ENCODE data around the gene CLEC18C.
"Not testable (repeated sequence)": the region's sequence is repeated elsewhere in the genome, so short reads cannot be mapped to it uniquely, and the experiment has no call there.

Gene CLEC18C

DNA sequence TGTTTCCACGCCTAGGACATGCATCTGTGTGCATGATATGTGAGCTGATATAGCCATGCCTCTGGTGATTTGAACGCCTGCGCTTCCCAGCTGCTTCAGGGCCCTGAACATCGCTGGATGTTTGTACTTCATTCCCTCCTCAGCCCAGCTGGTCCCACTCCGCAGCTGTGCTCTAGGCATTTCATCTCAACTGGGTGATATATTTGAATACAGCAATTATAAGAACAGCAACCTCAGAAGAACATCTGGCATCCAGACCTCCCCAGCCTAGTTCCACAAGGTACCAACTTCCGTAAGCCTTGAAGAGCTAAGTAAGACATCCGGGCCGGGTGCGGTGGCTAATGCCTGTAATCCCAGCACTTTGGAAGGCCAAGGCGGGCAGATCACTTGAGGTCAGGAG, 6.9 kb upstream of the CLEC18C start:
- H3K4me3 ChIP-seq; H3K27me3 ChIP-seq (ENCODE audit: low read depth); H3K4me1 ChIP-seq; H3K36me3 ChIP-seq (replicated peaks); H3K9me3 ChIP-seq; in situ Hi-C loops (cut with MboI; ENCODE audit: low sequenced_read_pairs): not testable (repeated sequence)
- DNase-seq (ENCODE audit: low spot score in 2 of 2) = peak in 1 of 2 experiments; percentile 3

DNA sequence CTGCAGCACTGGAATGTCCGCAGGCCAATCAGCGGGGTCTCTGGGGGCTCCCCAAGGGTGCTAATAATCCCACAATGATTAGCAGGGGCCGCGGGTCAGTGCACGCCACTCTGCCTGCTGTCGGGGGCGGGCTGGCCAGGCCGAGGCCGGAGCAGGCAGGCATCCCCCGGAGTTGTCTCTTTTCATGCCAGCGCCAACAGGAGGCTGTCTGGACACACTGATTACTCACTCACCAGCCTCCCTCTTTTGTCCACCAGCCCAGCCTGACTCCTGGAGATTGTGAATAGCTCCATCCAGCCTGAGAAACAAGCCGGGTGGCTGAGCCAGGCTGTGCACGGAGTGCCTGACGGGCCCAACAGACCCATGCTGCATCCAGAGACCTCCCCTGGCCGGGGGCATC, 329 bp downstream of the CLEC18C start:
- H3K4me3 ChIP-seq; H3K36me3 ChIP-seq (replicated peaks); H3K27me3 ChIP-seq (ENCODE audit: low read depth); H3K9me3 ChIP-seq; DNase-seq (ENCODE audit: low spot score in 2 of 2); H3K4me1 ChIP-seq; in situ Hi-C loops (cut with MboI; ENCODE audit: low sequenced_read_pairs): not testable (repeated sequence)

DNA sequence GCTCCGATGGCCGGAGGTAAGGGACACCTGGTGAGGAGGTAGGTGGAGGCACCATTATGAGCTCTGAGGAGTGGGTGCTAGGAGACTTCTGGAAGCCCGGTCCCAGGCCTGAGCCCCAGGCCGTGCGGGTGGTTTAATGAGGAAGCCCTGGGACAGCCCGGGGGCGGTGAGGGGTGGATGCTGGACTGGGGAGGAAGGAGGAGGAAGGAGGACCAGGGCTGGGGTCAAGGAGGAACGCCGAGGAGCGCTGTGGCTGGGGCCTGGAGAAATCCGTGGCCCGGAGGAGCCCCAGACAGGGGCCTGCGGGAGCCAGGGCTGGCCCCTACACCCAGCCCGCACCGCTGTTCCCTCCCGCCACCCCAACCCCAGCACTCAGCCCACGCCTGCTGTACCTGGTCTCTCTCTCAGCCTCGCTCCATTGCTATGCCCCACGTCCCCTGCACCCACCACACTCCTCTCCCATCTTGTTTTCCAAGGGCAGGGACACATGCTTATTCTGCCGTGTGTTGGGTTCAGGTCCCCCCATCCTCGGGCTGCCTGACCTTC, 873 bp downstream of the CLEC18C start:
- H3K4me3 ChIP-seq; H3K36me3 ChIP-seq (replicated peaks); H3K27me3 ChIP-seq (ENCODE audit: low read depth); DNase-seq (ENCODE audit: low spot score in 2 of 2); in situ Hi-C loops (cut with MboI; ENCODE audit: low sequenced_read_pairs); H3K4me1 ChIP-seq; H3K9me3 ChIP-seq: not testable (repeated sequence)

DNA sequence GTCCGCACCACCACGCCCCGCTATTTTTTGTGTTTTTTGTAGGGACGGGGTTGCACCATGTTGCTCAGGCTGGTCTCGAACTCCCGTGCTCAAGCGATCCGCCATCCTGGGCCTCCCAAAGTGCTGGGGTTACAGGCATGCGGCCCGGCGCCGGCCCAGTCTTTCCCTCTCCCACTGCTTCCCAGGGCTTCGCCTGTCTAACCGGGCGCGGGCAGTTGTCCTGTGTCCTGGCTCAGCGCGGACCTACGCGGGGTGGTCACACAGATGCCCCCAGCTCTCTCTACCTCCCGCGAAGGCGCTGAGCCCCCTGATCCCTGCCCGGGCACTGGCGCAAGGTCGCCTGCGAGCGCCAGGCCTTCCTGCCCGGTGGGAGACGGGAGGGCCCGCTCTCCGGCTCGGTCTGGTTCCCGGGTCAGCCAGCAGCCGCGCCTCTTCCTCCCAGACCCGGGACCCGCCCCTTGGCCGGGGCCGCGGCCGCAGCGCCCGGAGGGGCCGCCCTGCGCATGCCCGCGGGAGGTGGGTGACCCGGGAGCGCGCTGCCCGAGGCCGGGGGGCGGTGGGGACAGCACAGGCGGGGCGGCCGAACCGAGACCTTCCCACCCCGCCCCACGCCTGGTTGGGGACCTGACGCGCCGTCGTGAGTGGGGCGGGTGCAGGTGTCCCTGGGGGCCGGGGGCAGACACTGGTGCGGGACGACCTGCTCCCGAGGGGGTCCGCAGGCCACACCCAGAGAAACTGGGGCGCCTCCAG, 14.4 kb downstream of the CLEC18C start:
- H3K27me3 ChIP-seq (ENCODE audit: low read depth); H3K4me3 ChIP-seq; H3K9me3 ChIP-seq; H3K4me1 ChIP-seq; H3K36me3 ChIP-seq (replicated peaks); DNase-seq (ENCODE audit: low spot score in 2 of 2); in situ Hi-C loops (cut with MboI; ENCODE audit: low sequenced_read_pairs): not testable (repeated sequence)

DNA sequence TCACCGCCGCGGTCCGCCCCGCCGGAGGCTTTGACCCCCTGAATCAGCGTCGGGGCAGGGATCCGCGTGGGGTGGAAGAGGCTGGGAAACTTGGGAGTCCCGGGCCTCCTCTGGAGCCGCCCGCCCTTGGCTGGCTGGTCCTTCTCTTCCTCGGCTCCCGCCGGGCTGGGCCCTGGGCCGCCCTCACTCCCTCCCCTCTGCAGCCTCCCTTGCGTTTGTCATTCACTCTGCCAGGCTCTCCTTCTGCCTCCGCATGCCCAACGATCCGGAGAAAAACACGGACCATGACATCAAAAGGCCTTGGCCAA, 15.0 kb downstream of the CLEC18C start:
- in situ Hi-C loops (cut with MboI; ENCODE audit: low sequenced_read_pairs); DNase-seq (ENCODE audit: low spot score in 2 of 2); H3K36me3 ChIP-seq (replicated peaks); H3K4me3 ChIP-seq; H3K9me3 ChIP-seq; H3K27me3 ChIP-seq (ENCODE audit: low read depth); H3K4me1 ChIP-seq: not testable (repeated sequence)

DNA sequence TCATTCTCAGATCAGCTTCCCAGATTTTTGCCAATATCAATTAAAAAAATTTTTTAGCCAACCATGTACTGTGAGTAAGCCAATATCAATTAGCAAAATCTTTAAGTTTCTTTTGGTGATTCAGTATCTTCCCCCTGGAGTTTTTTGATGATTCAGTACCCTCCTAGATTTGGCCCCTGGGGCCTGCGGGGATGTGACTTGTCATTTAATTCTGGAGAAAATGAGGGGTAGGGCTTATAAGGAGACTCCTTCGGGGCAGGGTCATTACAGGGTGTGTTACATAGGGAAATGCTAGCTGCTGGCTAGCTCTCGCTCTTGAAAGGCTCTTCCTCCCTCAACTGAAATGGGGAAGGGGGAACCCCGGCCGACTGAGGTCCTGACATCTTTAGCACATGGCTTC, 17.0 kb downstream of the CLEC18C start:
- DNase-seq (ENCODE audit: low spot score in 2 of 2); H3K4me3 ChIP-seq; H3K9me3 ChIP-seq; H3K27me3 ChIP-seq (ENCODE audit: low read depth); H3K4me1 ChIP-seq; in situ Hi-C loops (cut with MboI; ENCODE audit: low sequenced_read_pairs); H3K36me3 ChIP-seq (replicated peaks): not testable (repeated sequence)

DNA sequence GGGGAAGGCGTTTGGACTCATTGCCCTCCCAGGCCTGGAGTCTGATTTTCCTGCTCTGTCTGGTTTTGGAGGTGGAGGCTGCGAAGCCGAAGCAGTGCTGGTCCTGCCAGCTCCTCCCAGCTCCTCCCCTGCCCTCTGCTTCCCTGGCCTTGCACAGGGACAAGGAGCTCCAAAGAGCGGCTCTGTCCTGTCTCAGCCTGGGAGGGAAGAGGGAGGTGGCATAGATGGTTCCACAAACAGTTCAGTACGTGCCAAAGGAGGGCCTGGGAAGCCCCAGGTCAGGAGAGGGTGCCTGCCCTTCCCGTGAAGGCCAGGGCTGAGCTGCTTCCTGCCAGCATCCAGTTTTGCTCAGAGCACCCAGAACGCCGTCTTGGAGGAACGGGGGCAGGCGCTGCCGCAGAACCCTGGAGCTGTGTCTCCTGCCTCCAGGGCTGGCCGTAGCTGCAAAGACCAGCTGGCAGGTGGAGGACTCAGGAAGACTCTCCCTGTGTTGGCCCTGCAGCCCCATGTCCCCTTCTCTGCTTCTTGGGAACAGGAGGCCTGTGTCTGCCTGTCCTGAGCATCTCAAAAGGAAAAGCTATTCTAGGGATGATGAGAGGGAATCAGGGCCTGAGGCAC, 23.2 kb downstream of the CLEC18C start:
- H3K4me1 ChIP-seq; H3K36me3 ChIP-seq (replicated peaks); H3K4me3 ChIP-seq; in situ Hi-C loops (cut with MboI; ENCODE audit: low sequenced_read_pairs); DNase-seq (ENCODE audit: low spot score in 2 of 2); H3K27me3 ChIP-seq (ENCODE audit: low read depth); H3K9me3 ChIP-seq: not testable (repeated sequence)

DNA sequence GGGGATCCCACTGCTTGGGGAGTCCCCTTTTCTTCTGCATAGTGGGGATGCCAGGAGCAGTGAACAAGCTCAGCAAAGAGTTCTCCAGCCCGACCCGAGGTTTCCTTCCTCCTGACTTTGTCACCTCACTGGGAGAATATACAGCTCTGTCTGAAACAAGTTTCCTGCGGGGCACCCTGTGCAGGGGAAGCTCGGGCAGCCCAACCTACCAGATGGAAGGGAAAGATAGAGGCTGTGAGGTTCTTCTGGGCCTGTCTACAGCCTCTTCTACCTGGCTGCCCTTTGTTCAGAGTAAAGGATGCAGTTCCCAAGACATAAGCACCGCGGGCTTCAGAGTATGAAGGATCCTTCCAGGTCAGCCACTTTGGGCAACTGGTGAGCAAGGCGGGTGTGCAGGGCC, 24.0 kb downstream of the CLEC18C start:
- H3K9me3 ChIP-seq; H3K36me3 ChIP-seq (replicated peaks); H3K4me1 ChIP-seq; H3K27me3 ChIP-seq (ENCODE audit: low read depth); in situ Hi-C loops (cut with MboI; ENCODE audit: low sequenced_read_pairs); DNase-seq (ENCODE audit: low spot score in 2 of 2); H3K4me3 ChIP-seq: not testable (repeated sequence)

DNA sequence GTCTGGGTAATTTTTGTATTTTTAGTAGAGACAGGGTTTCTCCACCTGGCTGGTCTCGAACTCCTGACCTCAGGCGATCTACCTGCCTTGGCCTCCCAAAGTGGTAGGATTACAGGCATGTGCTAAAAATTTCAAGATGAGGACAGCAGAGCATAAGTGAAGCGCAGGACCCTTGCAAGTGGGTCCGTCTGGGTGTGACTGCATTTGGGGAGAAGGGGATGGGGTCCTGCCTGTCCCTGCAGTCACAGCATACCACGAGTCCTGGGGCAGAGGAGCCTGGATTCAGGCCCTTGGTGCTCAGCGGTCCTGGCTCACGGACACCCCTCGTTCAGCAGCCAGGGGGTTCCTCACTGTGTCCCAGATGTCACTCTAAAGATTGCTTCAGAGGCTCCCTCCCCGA, 24.6 kb downstream of the CLEC18C start:
- H3K36me3 ChIP-seq (replicated peaks); in situ Hi-C loops (cut with MboI; ENCODE audit: low sequenced_read_pairs): not testable (repeated sequence)

DNA sequence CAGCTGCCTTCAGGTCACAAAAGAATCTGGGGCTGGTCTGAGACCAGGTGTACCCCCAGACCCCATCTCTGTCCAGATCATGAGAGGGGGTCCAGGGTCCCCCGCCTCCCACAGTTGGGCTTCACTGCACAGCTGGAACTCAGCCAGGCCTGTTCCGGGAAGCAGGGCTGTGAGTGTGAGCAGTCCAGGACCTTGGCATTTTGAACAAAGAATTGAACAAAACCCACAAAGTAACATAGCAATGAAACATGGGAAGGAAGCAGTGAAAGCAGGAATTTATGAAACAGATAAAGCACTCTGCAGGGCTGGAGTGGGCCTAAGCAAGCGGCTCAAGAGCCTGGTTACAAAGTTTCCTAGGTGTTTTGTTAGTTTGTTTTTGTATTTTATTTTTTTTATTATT, 25.1 kb downstream of the CLEC18C start:
- H3K9me3 ChIP-seq; in situ Hi-C loops (cut with MboI; ENCODE audit: low sequenced_read_pairs); H3K36me3 ChIP-seq (replicated peaks): not testable (repeated sequence)

More for the DNA sequence above, 24.6 kb downstream of the CLEC18C start:
- not testable (repeated sequence) for H3K4me3 ChIP-seq; H3K27me3 ChIP-seq (ENCODE audit: low read depth); H3K4me1 ChIP-seq; H3K9me3 ChIP-seq; DNase-seq (ENCODE audit: low spot score in 2 of 2)

DNA sequence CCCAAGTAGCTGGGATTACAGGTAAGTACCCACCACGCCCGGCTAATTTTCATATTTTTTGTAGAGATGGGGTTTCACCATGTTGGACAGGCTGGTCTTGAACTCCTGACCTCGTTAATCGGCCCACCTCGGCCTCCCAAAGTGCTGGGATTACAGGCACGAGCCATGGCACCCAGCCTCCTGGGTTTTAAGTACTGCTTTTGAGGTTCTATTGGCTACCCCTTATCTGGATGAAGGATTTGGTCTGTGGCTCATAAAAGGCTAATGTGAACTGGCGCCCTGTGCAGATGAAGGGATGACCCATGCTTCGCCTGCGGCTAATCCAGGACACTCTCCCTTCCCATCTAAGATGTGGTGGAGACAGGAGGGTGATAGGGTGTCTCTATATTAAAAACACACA, 25.6 kb downstream of the CLEC18C start:
- DNase-seq (ENCODE audit: low spot score in 2 of 2); H3K36me3 ChIP-seq (replicated peaks); H3K4me1 ChIP-seq; H3K9me3 ChIP-seq; in situ Hi-C loops (cut with MboI; ENCODE audit: low sequenced_read_pairs); H3K27me3 ChIP-seq (ENCODE audit: low read depth); H3K4me3 ChIP-seq: not testable (repeated sequence)

More for the DNA sequence above, 25.1 kb downstream of the CLEC18C start:
- DNase-seq (ENCODE audit: low spot score in 2 of 2); H3K4me1 ChIP-seq; H3K4me3 ChIP-seq; H3K27me3 ChIP-seq (ENCODE audit: low read depth): not testable (repeated sequence)

DNA sequence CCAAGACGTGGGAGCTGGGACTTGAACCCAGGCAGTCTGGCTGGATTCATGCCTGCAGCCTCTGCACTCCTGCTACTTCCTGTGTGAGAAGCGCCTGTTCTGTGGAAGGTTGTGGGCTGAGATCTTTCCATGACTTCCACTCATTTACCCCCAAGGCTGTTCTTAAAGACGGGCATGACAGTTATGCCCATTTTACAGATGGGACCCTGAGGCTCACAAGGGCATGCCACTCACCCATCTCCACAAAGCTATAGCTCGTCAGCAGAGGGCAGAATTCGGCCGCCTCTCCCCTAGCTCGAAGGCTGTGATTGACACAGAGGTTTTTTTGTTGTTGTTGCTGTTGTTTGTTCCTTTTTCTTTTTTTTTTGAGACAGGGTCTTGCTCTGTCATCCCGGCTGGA, 26.5 kb downstream of the CLEC18C start:
- H3K27me3 ChIP-seq (ENCODE audit: low read depth); H3K4me3 ChIP-seq; in situ Hi-C loops (cut with MboI; ENCODE audit: low sequenced_read_pairs); H3K9me3 ChIP-seq; H3K36me3 ChIP-seq (replicated peaks); DNase-seq (ENCODE audit: low spot score in 2 of 2); H3K4me1 ChIP-seq: not testable (repeated sequence)

DNA sequence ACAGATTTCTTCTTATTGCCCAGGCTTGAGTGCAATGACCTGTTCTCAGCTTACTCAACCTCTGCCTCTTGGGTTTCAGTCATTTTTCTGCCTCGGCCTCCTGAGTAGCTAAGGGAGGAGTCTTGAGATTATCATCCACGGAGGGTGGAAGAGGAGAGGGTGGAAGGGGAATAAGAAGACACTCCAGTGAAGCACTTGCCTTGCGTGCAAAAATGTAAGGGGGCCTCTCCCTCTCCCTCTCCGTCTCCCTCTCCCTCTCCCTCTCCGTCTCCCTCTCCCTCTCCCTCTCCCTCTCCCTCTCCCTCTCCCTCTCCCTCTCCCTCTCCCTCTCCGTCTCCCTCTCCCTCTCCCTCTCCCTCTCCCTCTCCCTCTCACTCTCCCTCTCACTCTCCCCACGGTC, 29.9 kb downstream of the CLEC18C start:
- H3K9me3 ChIP-seq; H3K27me3 ChIP-seq (ENCODE audit: low read depth); H3K36me3 ChIP-seq (replicated peaks); DNase-seq (ENCODE audit: low spot score in 2 of 2); H3K4me1 ChIP-seq; in situ Hi-C loops (cut with MboI; ENCODE audit: low sequenced_read_pairs); H3K4me3 ChIP-seq: not testable (repeated sequence)

DNA sequence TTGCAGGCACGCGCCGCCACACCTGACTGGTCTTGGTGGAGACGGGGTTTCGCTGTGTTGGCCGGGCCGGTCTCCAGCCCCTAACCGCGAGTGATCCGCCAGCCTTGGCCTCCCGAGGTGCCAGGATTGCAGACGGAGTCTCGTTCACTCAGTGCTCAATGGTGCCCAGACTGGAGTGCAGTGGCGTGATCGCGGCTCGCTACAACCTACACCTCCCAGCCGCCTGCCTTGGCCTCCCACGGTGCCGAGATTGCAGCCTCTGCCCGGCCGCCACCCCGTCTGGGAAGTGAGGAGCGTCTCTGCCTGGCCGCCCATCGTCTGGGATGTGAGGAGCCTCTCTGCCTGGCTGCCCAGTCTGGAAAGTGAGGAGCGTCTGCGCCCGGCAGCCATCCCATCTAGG, 30.4 kb downstream of the CLEC18C start:
- in situ Hi-C loops (cut with MboI; ENCODE audit: low sequenced_read_pairs); H3K4me3 ChIP-seq; DNase-seq (ENCODE audit: low spot score in 2 of 2): not testable (repeated sequence)

More for the DNA sequence above, 30.4 kb downstream of the CLEC18C start:
- H3K9me3 ChIP-seq; H3K36me3 ChIP-seq (replicated peaks); H3K27me3 ChIP-seq (ENCODE audit: low read depth); H3K4me1 ChIP-seq: not testable (repeated sequence)

Data from HAP-1 (cell line).